ENCODE measurements around the gene PCDH9.
A peak's percentile ranks its signal among the peaks of the same experiment; 100 is the strongest.

The PCDH9 gene

GRCh38 chr13:66553391-66553790 lies 676.7 kb downstream of the PCDH9 start:
- DNase-seq = no peak

- no peak for DNase-seq
Observed at GRCh38 chr13:66551128-66551527, 679.0 kb downstream of the PCDH9 start.

GRCh38 chr13:66547685-66548084 lies 682.5 kb downstream of the PCDH9 start:
- DNase-seq = no peak

GRCh38 chr13:66546534-66547379 lies 683.4 kb downstream of the PCDH9 start:
- DNase-seq = no peak

- DNase-seq = peak; percentile 15
Observed at GRCh38 chr13:66543780-66544179, 686.4 kb downstream of the PCDH9 start.

GRCh38 chr13:66537417-66537816 lies 692.7 kb downstream of the PCDH9 start:
- DNase-seq = no peak

GRCh38 chr13:66536746-66537145 lies 693.4 kb downstream of the PCDH9 start:
- no peak for DNase-seq

GRCh38 chr13:66534561-66534960 lies 695.6 kb downstream of the PCDH9 start:
- DNase-seq = no peak

- peak; percentile 22 for DNase-seq
Observed at GRCh38 chr13:66532845-66533244, 697.3 kb downstream of the PCDH9 start.

GRCh38 chr13:66532146-66532545 lies 698.0 kb downstream of the PCDH9 start:
- DNase-seq = peak; percentile 22

- DNase-seq = no peak
Observed at GRCh38 chr13:66530686-66531085, 699.5 kb downstream of the PCDH9 start.

- DNase-seq = no peak
Observed at GRCh38 chr13:66530158-66530557, 700.0 kb downstream of the PCDH9 start.

- no peak for DNase-seq
Observed at GRCh38 chr13:66528944-66529576, 701.1 kb downstream of the PCDH9 start.

- no peak for DNase-seq
Observed at GRCh38 chr13:66528180-66528579, 702.0 kb downstream of the PCDH9 start.

GRCh38 chr13:66520511-66521355 lies 709.4 kb downstream of the PCDH9 start:
- DNase-seq = no peak

GRCh38 chr13:66519259-66519658 lies 710.9 kb downstream of the PCDH9 start:
- DNase-seq = no peak

GRCh38 chr13:66518068-66518467 lies 712.1 kb downstream of the PCDH9 start:
- DNase-seq = no peak

GRCh38 chr13:66513728-66514127 lies 716.4 kb downstream of the PCDH9 start:
- DNase-seq = no peak

- DNase-seq = no peak
Observed at GRCh38 chr13:66509175-66509574, 721.0 kb downstream of the PCDH9 start.

GRCh38 chr13:66508153-66508909 lies 721.8 kb downstream of the PCDH9 start:
- no peak for DNase-seq

GRCh38 chr13:66506979-66507378 lies 723.2 kb downstream of the PCDH9 start:
- DNase-seq = peak; percentile 62

GRCh38 chr13:66506051-66506777 lies 723.9 kb downstream of the PCDH9 start:
- no peak for DNase-seq

All from OCI-M1 (cell line).